Urothelium cell line (cell line): ENCODE results near the gene NALCN.

Experiments
- DNase-seq: peaks from one replicate; pipeline ENCODE4 v3.0.0; 2011; ENCODE audit warnings: low spot score, mixed read lengths
- FAIRE-seq: peaks from 2 replicates; lab custom pipeline; 2011; peaks lifted over from hg19 to GRCh38; lab: Jason Lieb, UNC

Gene NALCN

GRCh38 chr13:101415358-101416174 is 742 bp downstream of the NALCN start:
- FAIRE-seq (no peak), DNase-seq (no peak)

DNA sequence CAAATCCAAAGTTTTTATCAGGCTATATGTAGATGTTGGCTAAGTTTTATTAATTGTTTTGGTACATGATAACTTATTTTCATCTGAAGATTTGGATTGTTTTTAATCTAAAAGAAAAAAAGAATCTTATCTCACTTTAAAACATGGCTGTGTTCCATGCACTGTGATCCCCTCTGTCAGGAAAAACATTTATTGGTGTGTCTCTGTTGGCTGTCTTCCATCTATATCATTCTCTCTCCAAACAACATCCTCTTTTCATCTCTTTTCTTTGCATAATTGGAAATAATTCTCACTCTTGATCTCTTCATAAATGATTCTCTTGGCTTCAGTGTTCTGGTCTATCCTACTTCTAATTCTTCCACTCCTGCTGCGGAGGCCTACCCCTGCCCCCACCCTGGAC is 4.2 kb downstream of the NALCN start:
- DNase-seq (no peak), FAIRE-seq (no peak)

GRCh38 chr13:101408992-101409656 is 7.2 kb downstream of the NALCN start:
- no peak for FAIRE-seq

DNA sequence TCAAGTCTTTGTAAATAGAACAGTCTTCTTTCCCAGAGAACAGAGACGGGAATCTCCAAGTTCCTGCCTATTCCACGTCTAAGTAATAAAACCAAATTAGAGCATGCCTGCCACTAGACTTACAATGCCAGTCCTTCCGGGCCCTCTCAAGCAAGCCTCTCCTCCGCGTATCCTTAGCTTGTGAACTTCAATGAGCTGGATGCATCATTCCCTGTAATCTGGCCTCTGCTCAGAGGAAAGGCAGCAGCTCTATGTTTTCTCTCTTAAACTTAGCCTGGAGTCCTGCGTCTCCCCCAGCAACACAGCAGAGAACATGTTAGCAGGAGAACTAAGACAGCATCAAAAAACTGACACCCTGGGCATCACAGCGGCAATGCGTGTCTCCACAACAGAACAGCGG is 8.2 kb downstream of the NALCN start:
- DNase-seq (no peak), FAIRE-seq (no peak)

More at GRCh38 chr13:101408992-101409656, 7.2 kb downstream of the NALCN start:
- DNase-seq = no peak

- FAIRE-seq = no peak
- no peak for DNase-seq
Observed at GRCh38 chr13:101406791-101407190, 9.5 kb downstream of the NALCN start.

- DNase-seq (no peak), FAIRE-seq (no peak)
Observed at GRCh38 chr13:101401196-101401595, 15.1 kb downstream of the NALCN start.

GRCh38 chr13:101399365-101399764 is 16.9 kb downstream of the NALCN start:
- no peak for DNase-seq
- no peak for FAIRE-seq

DNA sequence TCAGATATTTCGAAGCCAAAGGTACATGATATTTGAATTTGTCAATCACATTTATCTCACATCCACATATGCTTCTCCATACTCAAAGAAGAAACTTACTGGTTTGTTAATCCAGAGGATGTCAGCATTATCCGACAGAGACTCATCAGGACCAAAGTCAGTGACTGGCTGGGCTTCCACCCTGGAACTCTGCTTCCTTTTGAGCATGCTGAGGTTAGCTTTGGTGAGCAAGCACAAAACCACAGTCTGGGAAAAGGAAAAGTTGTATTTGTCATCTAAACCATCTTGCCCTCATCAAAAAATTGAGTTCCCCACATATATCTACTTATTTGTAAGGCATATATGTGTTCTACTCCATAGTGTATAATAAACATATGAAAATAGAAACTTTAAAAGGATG is 17.4 kb downstream of the NALCN start:
- no peak for DNase-seq
- no peak for FAIRE-seq

- FAIRE-seq (no peak), DNase-seq (no peak)
Observed at GRCh38 chr13:101398191-101398590, 18.1 kb downstream of the NALCN start.

GRCh38 chr13:101397742-101398141 is 18.6 kb downstream of the NALCN start:
- no peak for DNase-seq
- FAIRE-seq = no peak

DNA sequence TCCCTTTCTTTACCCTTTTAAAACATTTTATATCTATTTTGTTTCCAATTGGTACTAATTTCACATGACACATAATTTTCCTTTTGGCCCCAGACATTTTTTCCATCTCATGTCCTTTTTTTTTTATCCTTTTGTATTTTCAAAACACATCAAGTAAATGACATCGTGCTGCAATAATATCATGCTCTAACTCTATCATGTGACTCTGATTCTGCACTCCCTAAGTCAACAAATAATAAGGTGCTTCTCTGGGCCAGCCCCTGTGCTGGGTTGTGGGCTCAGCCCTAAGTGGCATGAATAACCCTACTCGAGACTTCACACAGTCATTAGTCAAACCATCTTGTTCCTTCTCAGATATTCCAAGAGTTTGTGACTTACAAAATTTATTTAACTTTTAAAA is 21.7 kb downstream of the NALCN start:
- no peak for DNase-seq
- FAIRE-seq = no peak

DNA sequence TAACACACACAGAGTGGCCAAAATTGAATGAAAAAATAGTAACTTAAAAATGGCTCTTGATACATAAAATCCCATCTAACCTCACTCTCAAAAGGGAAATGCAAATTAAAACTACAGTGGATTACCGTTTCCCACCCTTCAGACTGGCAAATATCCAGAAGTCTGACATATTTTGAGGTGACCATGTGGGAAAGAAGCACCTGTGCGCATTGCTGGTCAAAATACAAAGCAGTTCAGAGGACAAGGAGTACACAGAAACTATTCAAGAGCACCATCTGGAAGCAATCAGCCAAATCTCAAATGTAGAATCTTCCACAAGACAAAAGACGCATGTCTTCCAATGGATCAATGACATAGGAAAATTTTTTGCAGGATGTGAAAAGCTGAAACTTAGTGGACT is 23.2 kb downstream of the NALCN start:
- FAIRE-seq (no peak), DNase-seq (no peak)

- FAIRE-seq (no peak), DNase-seq (no peak)
Observed at GRCh38 chr13:101390461-101390860, 25.8 kb downstream of the NALCN start.

GRCh38 chr13:101384929-101385328 is 31.4 kb downstream of the NALCN start:
- DNase-seq (no peak), FAIRE-seq (no peak)

- DNase-seq (no peak), FAIRE-seq (no peak)
Observed at GRCh38 chr13:101383595-101383994, 32.7 kb downstream of the NALCN start.

GRCh38 chr13:101382701-101383100 is 33.6 kb downstream of the NALCN start:
- FAIRE-seq = no peak
- DNase-seq = no peak

DNA sequence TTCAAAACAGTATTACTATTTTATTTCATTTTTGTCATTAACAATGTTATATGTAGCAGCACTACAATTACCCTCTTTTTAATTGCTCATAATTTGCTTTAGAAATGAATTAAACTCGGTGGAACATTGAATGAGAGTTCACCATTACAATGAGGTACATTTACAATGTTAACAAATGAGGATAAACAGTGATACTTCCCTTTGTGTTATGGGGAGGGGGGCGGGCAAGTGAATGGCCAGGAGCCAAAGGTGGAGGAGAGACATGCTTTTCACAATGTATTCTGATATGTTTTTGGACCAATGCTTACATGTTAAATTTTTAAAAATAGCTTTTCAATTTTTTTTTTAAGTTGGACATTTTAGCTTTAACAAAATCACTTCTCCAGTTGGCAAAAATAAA is 34.2 kb downstream of the NALCN start:
- no peak for FAIRE-seq

DNA sequence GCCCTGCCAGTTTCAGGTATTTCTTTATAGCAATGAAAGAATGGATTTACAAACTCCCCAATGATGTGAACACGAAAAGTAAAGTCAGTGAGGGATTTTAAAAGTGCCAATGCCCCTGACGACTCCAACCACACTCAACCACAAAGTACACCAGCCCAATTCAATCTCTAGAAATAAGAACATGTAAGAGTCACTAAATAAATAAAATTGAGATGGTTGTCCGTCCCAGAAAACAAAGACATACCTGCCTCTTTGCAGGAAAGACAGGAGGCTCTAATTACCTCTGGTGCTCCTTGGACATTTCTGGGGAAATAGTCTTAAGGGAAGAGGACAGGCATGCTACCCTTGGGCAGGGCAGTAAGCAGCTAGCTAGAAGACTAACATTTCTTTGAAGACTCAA is 55.8 kb downstream of the NALCN start:
- FAIRE-seq (no peak), DNase-seq (no peak)

More for the DNA sequence above, 34.2 kb downstream of the NALCN start:
- DNase-seq = no peak

DNA sequence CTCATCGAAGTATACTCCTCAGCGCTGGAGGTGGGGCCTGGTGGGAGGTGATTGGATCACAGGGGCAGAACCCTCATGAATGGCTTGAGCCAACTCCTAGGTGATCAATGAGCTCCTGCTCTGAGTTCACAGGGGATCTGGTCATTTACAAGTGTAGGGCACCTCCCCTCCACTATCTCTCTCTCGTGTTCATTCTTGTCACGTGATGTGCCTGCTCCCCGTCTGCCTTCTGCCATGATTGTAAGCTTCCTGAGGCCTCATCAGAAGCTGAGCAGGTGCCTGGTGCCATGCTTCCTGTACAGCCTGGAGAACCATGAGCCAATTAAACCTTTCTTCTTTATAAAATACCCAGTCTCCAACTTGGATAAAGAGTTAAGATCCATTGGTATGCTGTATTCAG is 61.4 kb downstream of the NALCN start:
- DNase-seq (no peak), FAIRE-seq (no peak)

DNA sequence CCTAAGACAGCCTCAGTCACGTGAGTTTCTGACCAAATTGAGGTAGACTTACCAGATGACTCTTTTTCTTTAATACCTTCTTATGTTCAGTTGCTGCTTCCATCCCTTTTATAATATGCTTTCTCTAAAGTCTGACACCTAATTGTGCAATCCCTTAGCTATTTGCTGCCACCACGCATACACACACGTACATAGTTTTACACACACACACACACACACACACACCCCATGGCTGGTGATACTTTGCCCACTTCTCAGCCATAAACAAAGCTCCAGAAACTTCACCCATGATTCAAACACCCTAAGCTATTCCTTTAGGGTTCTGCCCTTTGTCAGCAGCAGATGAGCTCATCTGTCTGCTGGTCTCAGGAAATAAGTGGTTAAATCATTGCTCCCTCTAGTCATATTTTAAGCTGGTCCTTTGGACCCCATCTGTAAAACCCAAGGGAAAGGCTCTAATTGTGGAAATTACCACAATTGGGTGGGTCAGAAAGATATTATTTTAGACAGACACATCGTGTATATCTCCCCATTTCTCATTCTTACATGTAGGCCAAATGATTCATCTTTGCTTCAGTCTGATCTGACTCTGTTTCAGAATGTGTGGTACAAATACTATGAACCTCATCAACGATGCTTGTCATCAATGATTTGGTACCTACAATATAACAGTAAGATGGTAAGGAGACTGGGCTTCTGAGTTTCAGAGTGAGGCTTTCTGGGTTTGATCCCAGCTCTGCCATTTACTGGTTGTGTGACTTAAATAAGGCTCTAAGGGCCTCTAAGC is 69.2 kb downstream of the NALCN start:
- FAIRE-seq (no peak), DNase-seq (no peak)

- FAIRE-seq (no peak), DNase-seq (no peak)
Observed at GRCh38 chr13:101346161-101346560, 70.1 kb downstream of the NALCN start.
